Epidermal melanocyte (primary cell): ENCODE results near the gene FSTL4.
"Not testable (repeated sequence)": the region's sequence is repeated elsewhere in the genome, so short reads cannot be mapped to it uniquely, and the experiment has no call there.

Experiments used
- DNase-seq: peaks from one replicate; pipeline ENCODE4 v3.0.0; 2011; ENCODE audit warnings: low spot score; ENCODE audit not compliant: insufficient read length

The FSTL4 gene

GRCh38 chr5:133556551-133556950, 55.8 kb downstream of the FSTL4 start:
- DNase-seq = no peak

GRCh38 chr5:133554279-133554678, 58.1 kb downstream of the FSTL4 start:
- no peak for DNase-seq

GRCh38 chr5:133552925-133553525, 59.3 kb downstream of the FSTL4 start:
- no peak for DNase-seq

- no peak for DNase-seq
These were observed 65.8 kb downstream of the FSTL4 start for GRCh38 chr5:133546500-133546899.

GRCh38 chr5:133544346-133544745, 68.0 kb downstream of the FSTL4 start:
- DNase-seq = no peak

GRCh38 chr5:133539818-133540217, 72.5 kb downstream of the FSTL4 start:
- no peak for DNase-seq

- DNase-seq = no peak
These were observed 73.6 kb downstream of the FSTL4 start for GRCh38 chr5:133538718-133539117.

- not testable (repeated sequence) for DNase-seq
These were observed 77.0 kb downstream of the FSTL4 start for GRCh38 chr5:133535241-133535929.

- no peak for DNase-seq
These were observed 77.8 kb downstream of the FSTL4 start for GRCh38 chr5:133534566-133534965.

GRCh38 chr5:133533541-133533940, 78.8 kb downstream of the FSTL4 start:
- DNase-seq = no peak

GRCh38 chr5:133531594-133531993, 80.7 kb downstream of the FSTL4 start:
- DNase-seq = no peak

- DNase-seq = no peak
These were observed 81.2 kb downstream of the FSTL4 start for GRCh38 chr5:133531178-133531577.

- no peak for DNase-seq
These were observed 82.1 kb downstream of the FSTL4 start for GRCh38 chr5:133530270-133530669.

GRCh38 chr5:133528841-133529240, 83.5 kb downstream of the FSTL4 start:
- DNase-seq = no peak

- no peak for DNase-seq
These were observed 85.0 kb downstream of the FSTL4 start for GRCh38 chr5:133527311-133527710.

- DNase-seq = no peak
These were observed 86.0 kb downstream of the FSTL4 start for GRCh38 chr5:133526368-133526767.

GRCh38 chr5:133525126-133525525, 87.2 kb downstream of the FSTL4 start:
- DNase-seq = no peak

- DNase-seq = no peak
These were observed 87.7 kb downstream of the FSTL4 start for GRCh38 chr5:133524666-133525065.

- DNase-seq = no peak
These were observed 88.3 kb downstream of the FSTL4 start for GRCh38 chr5:133523961-133524586.

- no peak for DNase-seq
These were observed 89.2 kb downstream of the FSTL4 start for GRCh38 chr5:133523013-133523658.

GRCh38 chr5:133521801-133522200, 90.5 kb downstream of the FSTL4 start:
- no peak for DNase-seq

GRCh38 chr5:133520991-133521706, 91.2 kb downstream of the FSTL4 start:
- no peak for DNase-seq
